ENCODE data around the gene PHLPP1.

PHLPP1 gene

DNA sequence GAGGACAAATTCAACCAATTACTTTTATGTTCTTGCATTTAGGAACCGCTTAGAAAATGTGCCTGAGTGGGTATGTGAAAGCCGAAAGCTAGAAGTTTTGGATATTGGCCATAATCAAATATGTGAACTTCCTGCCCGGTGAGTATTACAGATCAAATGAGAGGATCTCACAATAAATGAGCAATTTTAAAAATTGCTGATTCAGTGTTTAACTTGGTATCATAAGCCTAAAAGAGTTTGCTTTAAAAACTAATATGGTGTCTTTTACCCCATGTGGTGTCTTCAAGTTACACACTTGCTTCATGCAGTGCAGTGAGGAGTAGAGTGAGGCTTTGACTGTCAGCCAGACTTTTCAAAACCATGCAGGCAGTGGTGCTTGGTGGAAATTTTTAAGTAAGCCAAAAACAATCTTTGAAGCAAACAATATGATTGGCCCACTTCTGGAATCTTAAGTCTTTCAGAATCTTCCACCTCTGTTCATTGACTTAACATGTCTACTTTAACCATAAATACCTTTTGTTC lies 199.6 kb downstream of the PHLPP1 start:
- Histone ChIP-seq H3K9ac (ENCODE audit: low read depth, low read length, poor library complexity, severe bottlenecking) (no peak overlapping the region), H3K36me3 (ENCODE audit: insufficient read depth, low read length) (peaks cover 20% of the 10 kb centered on the region; the same call in 1 of the 2 replicates), H2AFZ (ENCODE audit: low read length) (no peak overlapping the region), H3K4me1 (ENCODE audit: insufficient read depth, low read length, poor library complexity, severe bottlenecking) (peaks cover 10% of the 10 kb centered on the region), H3K27me3 (ENCODE audit: insufficient read depth, low read length, poor library complexity, severe bottlenecking) (no peaks in the 10 kb centered on the region), H3K9me2 (replicated peaks; ENCODE audit: low read depth, low read length) (no peaks in the 10 kb centered on the region), H3K9me3 (ENCODE audit: insufficient read depth, low read depth, low read length) (no peaks in the 10 kb centered on the region), H3K4me3 (ENCODE audit: low read length, poor library complexity, severe bottlenecking) (no peak overlapping the region), H4K20me1 (ENCODE audit: insufficient read depth, low read length, poor library complexity, severe bottlenecking) (no peaks in the 10 kb centered on the region), H3K79me2 (ENCODE audit: insufficient read depth, low read length) (no peaks in the 10 kb centered on the region), H3K4me2 (ENCODE audit: low read depth, low read length, poor library complexity, severe bottlenecking) (no peak overlapping the region), H3F3A (ENCODE audit: low read depth) (no peaks in the 10 kb centered on the region)
- TF ChIP-seq, protein P1, sequence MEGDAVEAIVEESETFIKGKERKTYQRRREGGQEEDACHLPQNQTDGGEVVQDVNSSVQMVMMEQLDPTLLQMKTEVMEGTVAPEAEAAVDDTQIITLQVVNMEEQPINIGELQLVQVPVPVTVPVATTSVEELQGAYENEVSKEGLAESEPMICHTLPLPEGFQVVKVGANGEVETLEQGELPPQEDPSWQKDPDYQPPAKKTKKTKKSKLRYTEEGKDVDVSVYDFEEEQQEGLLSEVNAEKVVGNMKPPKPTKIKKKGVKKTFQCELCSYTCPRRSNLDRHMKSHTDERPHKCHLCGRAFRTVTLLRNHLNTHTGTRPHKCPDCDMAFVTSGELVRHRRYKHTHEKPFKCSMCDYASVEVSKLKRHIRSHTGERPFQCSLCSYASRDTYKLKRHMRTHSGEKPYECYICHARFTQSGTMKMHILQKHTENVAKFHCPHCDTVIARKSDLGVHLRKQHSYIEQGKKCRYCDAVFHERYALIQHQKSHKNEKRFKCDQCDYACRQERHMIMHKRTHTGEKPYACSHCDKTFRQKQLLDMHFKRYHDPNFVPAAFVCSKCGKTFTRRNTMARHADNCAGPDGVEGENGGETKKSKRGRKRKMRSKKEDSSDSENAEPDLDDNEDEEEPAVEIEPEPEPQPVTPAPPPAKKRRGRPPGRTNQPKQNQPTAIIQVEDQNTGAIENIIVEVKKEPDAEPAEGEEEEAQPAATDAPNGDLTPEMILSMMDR (conservative IDR thresholded peaks at IDR 0.05; ENCODE audit: low read length): no peak
- no peak for TF ChIP-seq EZH2phosphoT487 (IDR thresholded peaks at IDR 0.05; ENCODE audit: borderline replicate concordance)

GRCh38 chr18:62918361-62918760 lies 203.0 kb downstream of the PHLPP1 start:
- H3K9me3 ChIP-seq (ENCODE audit: insufficient read depth, low read depth, low read length): no peaks in the 10 kb centered on the region
- H4K20me1 ChIP-seq (ENCODE audit: insufficient read depth, low read length, poor library complexity, severe bottlenecking): no peaks in the 10 kb centered on the region
- no peak overlapping the region for H3K4me2 ChIP-seq (ENCODE audit: low read depth, low read length, poor library complexity, severe bottlenecking)
- H3K79me2 ChIP-seq (ENCODE audit: insufficient read depth, low read length): no peaks in the 10 kb centered on the region
- no peaks in the 10 kb centered on the region for H3K9me2 ChIP-seq (replicated peaks; ENCODE audit: low read depth, low read length)
- H3K4me1 ChIP-seq (ENCODE audit: insufficient read depth, low read length, poor library complexity, severe bottlenecking): peaks cover 10% of the 10 kb centered on the region
- no peak overlapping the region for H3K4me3 ChIP-seq (ENCODE audit: low read length, poor library complexity, severe bottlenecking)
- no peaks in the 10 kb centered on the region for H3K27me3 ChIP-seq (ENCODE audit: insufficient read depth, low read length, poor library complexity, severe bottlenecking)
- TF ChIP-seq, protein P1 (conservative IDR thresholded peaks at IDR 0.05; ENCODE audit: low read length): no peak
- no peak for TF ChIP-seq EZH2phosphoT487 (IDR thresholded peaks at IDR 0.05; ENCODE audit: borderline replicate concordance)
- H2AFZ ChIP-seq (ENCODE audit: low read length): no peak overlapping the region
- H3K9ac ChIP-seq (ENCODE audit: low read depth, low read length, poor library complexity, severe bottlenecking): no peak overlapping the region
- H3K36me3 ChIP-seq (ENCODE audit: insufficient read depth, low read length): peaks cover 30% of the 10 kb centered on the region; the same call in 1 of the 2 replicates
- no peaks in the 10 kb centered on the region for H3F3A ChIP-seq (ENCODE audit: low read depth)

DNA sequence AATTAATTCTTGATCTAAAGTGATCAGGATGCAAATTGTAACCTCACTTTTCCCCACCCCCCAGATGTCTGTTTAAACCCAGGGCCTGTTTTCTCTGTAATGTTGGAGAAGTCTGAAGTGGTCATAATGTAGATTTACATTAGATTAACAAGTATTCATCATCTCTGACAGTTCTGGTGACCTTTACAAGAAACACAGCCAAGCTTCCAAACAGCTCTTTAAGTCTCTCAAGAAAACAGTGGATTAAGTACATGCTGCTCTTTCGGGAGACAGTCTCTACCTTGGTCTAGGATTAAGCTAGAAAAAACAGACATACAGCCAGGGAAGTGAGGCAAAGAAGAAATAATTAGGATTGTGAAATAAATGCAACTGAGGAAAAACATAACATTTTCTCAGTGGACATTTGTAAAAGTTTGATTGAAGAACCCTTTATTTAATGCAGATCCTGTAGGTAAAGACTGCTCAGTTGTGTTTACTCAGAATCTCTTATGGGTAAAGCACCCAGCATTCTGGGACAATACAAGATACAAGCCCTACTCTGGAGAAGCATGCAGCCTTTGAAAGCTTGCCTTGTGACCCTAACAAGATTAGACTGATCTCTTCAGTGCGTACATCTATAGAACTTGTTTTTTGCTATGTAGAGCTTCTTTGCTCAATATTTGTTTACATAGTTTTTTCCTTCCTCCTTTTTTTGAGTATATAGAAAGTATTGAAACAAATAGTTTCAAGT lies 203.9 kb downstream of the PHLPP1 start:
- Histone ChIP-seq H3K4me3 (ENCODE audit: low read length, poor library complexity, severe bottlenecking) (no peak overlapping the region), H3K9ac (ENCODE audit: low read depth, low read length, poor library complexity, severe bottlenecking) (no peak overlapping the region)
- no peak for TF ChIP-seq EZH2phosphoT487 (IDR thresholded peaks at IDR 0.05; ENCODE audit: borderline replicate concordance)
- TF ChIP-seq, protein P1 (conservative IDR thresholded peaks at IDR 0.05; ENCODE audit: low read length): no peak

More for the DNA sequence above, 203.9 kb downstream of the PHLPP1 start:
- Histone ChIP-seq H3F3A (ENCODE audit: low read depth) (no peaks in the 10 kb centered on the region), H3K9me3 (ENCODE audit: insufficient read depth, low read depth, low read length) (no peaks in the 10 kb centered on the region), H3K27me3 (ENCODE audit: insufficient read depth, low read length, poor library complexity, severe bottlenecking) (no peaks in the 10 kb centered on the region), H4K20me1 (ENCODE audit: insufficient read depth, low read length, poor library complexity, severe bottlenecking) (no peaks in the 10 kb centered on the region), H3K9me2 (replicated peaks; ENCODE audit: low read depth, low read length) (no peaks in the 10 kb centered on the region), H3K36me3 (ENCODE audit: insufficient read depth, low read length) (peaks cover 30% of the 10 kb centered on the region; the same call in 1 of the 2 replicates), H2AFZ (ENCODE audit: low read length) (no peak overlapping the region), H3K79me2 (ENCODE audit: insufficient read depth, low read length) (no peaks in the 10 kb centered on the region), H3K4me1 (ENCODE audit: insufficient read depth, low read length, poor library complexity, severe bottlenecking) (peaks cover 10% of the 10 kb centered on the region), H3K4me2 (ENCODE audit: low read depth, low read length, poor library complexity, severe bottlenecking) (no peak overlapping the region)
